Esophagus squamous epithelium (tissue), 4 donors: ENCODE data around the gene POTEF.
"Not testable (repeated sequence)": the region's sequence is repeated elsewhere in the genome, so short reads cannot be mapped to it uniquely, and the experiment has no call there.

Source experiments
- CTCF ChIP-seq, 6 experiments: fragments of 450-650 bp in 4 of 6; fragments of 200-600 bp in 2 of 6; sonication (generic) in 2 of 6; IDR thresholded peaks; one replicate each; pipeline ENCODE4 v1.5.1; 2016 to 2019; ENCODE audit warnings: antibody characterized with exemption in 6 of 6, mild to moderate bottlenecking in 4 of 6, moderate library complexity in 4 of 6
- POLR2A ChIP-seq, 4 donors: fragments of 450-650 bp; IDR thresholded peaks; one replicate each; pipeline ENCODE4 v1.6.1; 2017; ENCODE audit warnings: antibody characterized with exemption in 4 of 4, mild to moderate bottlenecking in 4 of 4, moderate library complexity in 3 of 4

GRCh38 chr2:130166611-130167010 lies 37.6 kb upstream of the POTEF start:
- TF ChIP-seq CTCF, POLR2A (IDR thresholded peaks at IDR 0.05): not testable (repeated sequence)
